ENCODE data around the gene NHEJ1. TPM values are rescaled to one million over a fixed set of nuclear protein-coding genes. Genes with fewer than 3 reads are reported as not detected.

The NHEJ1 gene
- total and polyA plus RNA-seq, 5 experiments from 2014 or later = 16.6 to 29.1 (median 20.1) TPM

- no peak for DNase-seq
- no peak for ATAC-seq
- POLR2A ChIA-PET = interaction anchor here (0.5 kb wide), 1 partner anchor 62 kb away, joined by 3 read pairs; no protein-coding TSS in a partner anchor
Measured at GRCh38 chr2:219073413-219074129, 87.0 kb downstream of the NHEJ1 start.

GRCh38 chr2:219072741-219073250 is 87.8 kb downstream of the NHEJ1 start:
- Mint-ChIP-seq H3K4me3 (no peak overlapping the region), H3K27me3 (no peaks in the 10 kb centered on the region), H3K4me1 (no peaks in the 10 kb centered on the region), H3K36me3 (peaks cover 0 to 49% (median 32%) of the 10 kb centered on the region in 3 donors), H3K27ac (peak overlapping the region in 2 of 10 donors; percentile 7 to 23), H3K9me3 (no peaks in the 10 kb centered on the region)
- ATAC-seq (no peak), DNase-seq (no peak)
- POLR2A ChIA-PET = interaction anchor here (0.5 kb wide), 1 partner anchor 62 kb away, joined by 3 read pairs; no protein-coding TSS in a partner anchor

More at GRCh38 chr2:219073413-219074129, 87.0 kb downstream of the NHEJ1 start:
- Mint-ChIP-seq H3K27ac (peak overlapping the region in 1 of 10 donors; percentile 7), H3K4me1 (no peaks in the 10 kb centered on the region), H3K4me3 (no peak overlapping the region), H3K9me3 (no peaks in the 10 kb centered on the region), H3K27me3 (no peaks in the 10 kb centered on the region), H3K36me3 (peaks cover 0 to 51% (median 30%) of the 10 kb centered on the region in 3 donors)

GRCh38 chr2:219071131-219071816 is 89.3 kb downstream of the NHEJ1 start:
- POLR2A ChIA-PET = no interaction called here
- Mint-ChIP-seq H3K4me3 (no peak overlapping the region), H3K27ac (no peak overlapping the region)

GRCh38 chr2:219065484-219065883 is 95.1 kb downstream of the NHEJ1 start:
- Mint-ChIP-seq H3K4me3 (no peak overlapping the region), H3K4me1 (peaks cover 0 to 7% (median 5%) of the 10 kb centered on the region in 4 donors), H3K27ac (no peak overlapping the region), H3K36me3 (peaks cover 0 to 5% (median 3%) of the 10 kb centered on the region in 3 donors), H3K27me3 (peaks cover 15 to 38% (median 24%) of the 10 kb centered on the region in 5 donors), H3K9me3 (no peaks in the 10 kb centered on the region)
- ATAC-seq = no peak
- POLR2A ChIA-PET = no interaction called here
- no peak for DNase-seq

More at GRCh38 chr2:219071131-219071816, 89.3 kb downstream of the NHEJ1 start:
- Mint-ChIP-seq H3K9me3 (no peaks in the 10 kb centered on the region), H3K4me1 (no peaks in the 10 kb centered on the region), H3K27me3 (peaks cover 0 to 2% (median 0%) of the 10 kb centered on the region in 5 donors), H3K36me3 (peaks cover 0 to 35% (median 26%) of the 10 kb centered on the region in 3 donors)
- no peak for DNase-seq
- ATAC-seq = no peak

- Mint-ChIP-seq H3K36me3 (no peaks in the 10 kb centered on the region), H3K9me3 (no peaks in the 10 kb centered on the region), H3K4me3 (no peak overlapping the region), H3K27ac (no peak overlapping the region), H3K27me3 (peaks cover 26 to 64% (median 42%) of the 10 kb centered on the region in 5 donors), H3K4me1 (peaks cover 13 to 28% (median 20%) of the 10 kb centered on the region in 4 donors)
- ATAC-seq (no peak), DNase-seq (no peak)
- POLR2A ChIA-PET = no interaction called here
Measured at GRCh38 chr2:219062081-219062480, 98.5 kb downstream of the NHEJ1 start.

GRCh38 chr2:219060821-219061791 is 99.5 kb downstream of the NHEJ1 start, which contains the start of gene IHH:
Gene IHH (minus strand): TSS chr2:219060921. CDS start chr2:219060467, 454 bp downstream.
- Mint-ChIP-seq H3K4me3 (peak within 1 kb of the TSS in 9 of 10 donors; percentile 40 to 87 (median 63)), H3K36me3 (peaks cover 0 to 4% (median 0%) of the 10 kb centered on the region in 3 donors), H3K4me1 (peaks cover 15 to 28% (median 20%) of the 10 kb centered on the region in 4 donors), H3K9me3 (no peaks in the 10 kb centered on the region), H3K27me3 (peaks cover 31 to 71% (median 45%) of the 10 kb centered on the region in 5 donors), H3K27ac (peak within 1 kb of the TSS in 1 of 10 donors; percentile 36)
- POLR2A ChIA-PET = no interaction called here
- peak; percentile 23 to 43 for ATAC-seq
- DNase-seq = no peak

- Mint-ChIP-seq H3K27me3 (peaks cover 32 to 81% (median 49%) of the 10 kb centered on the region in 5 donors), H3K27ac (peak overlapping the region in 1 of 10 donors; percentile 36), H3K9me3 (no peaks in the 10 kb centered on the region), H3K36me3 (peaks cover 0 to 4% (median 0%) of the 10 kb centered on the region in 3 donors), H3K4me1 (peaks cover 15 to 28% (median 20%) of the 10 kb centered on the region in 4 donors), H3K4me3 (peak overlapping the region; percentile 4 to 87 (median 62))
- POLR2A ChIA-PET = no interaction called here
- ATAC-seq (no peak), DNase-seq (no peak)
Measured at GRCh38 chr2:219059725-219060682, 100.6 kb downstream of the NHEJ1 start.

GRCh38 chr2:219059375-219059724 is 101.3 kb downstream of the NHEJ1 start:
- Mint-ChIP-seq H3K27me3 (peaks cover 32 to 79% (median 53%) of the 10 kb centered on the region in 5 donors), H3K27ac (peak overlapping the region in 2 of 10 donors; percentile 19 to 45), H3K36me3 (peaks cover 0 to 4% (median 0%) of the 10 kb centered on the region in 3 donors), H3K4me1 (peaks cover 15 to 28% (median 20%) of the 10 kb centered on the region in 4 donors), H3K4me3 (peak overlapping the region in 9 of 10 donors; percentile 4 to 87 (median 62)), H3K9me3 (no peaks in the 10 kb centered on the region)
- ATAC-seq (no peak), DNase-seq (no peak)
- POLR2A ChIA-PET = interaction anchor here (1.0 kb wide), 1 partner anchor 94 kb away, joined by 3 read pairs; no protein-coding TSS in a partner anchor

- Mint-ChIP-seq H3K9me3 (no peaks in the 10 kb centered on the region), H3K36me3 (peaks cover 0 to 4% (median 0%) of the 10 kb centered on the region in 3 donors), H3K27me3 (peaks cover 37 to 82% (median 53%) of the 10 kb centered on the region in 5 donors), H3K4me1 (peaks cover 15 to 28% (median 20%) of the 10 kb centered on the region in 4 donors), H3K27ac (peak overlapping the region in 1 of 10 donors; percentile 65), H3K4me3 (peak overlapping the region in 8 of 10 donors; percentile 11 to 87 (median 66))
- POLR2A ChIA-PET = interaction anchor here (1.0 kb wide), 1 partner anchor 95 kb away, joined by 3 read pairs; no protein-coding TSS in a partner anchor
- DNase-seq (peak in 1 of 10 donors; percentile 8), ATAC-seq (no peak)
Measured at GRCh38 chr2:219058541-219059374, 101.9 kb downstream of the NHEJ1 start.

Measured in naive thymus-derived CD8-positive, alpha-beta T cell (primary cell).